Measurements from ENCODE around the gene SYT9.

SYT9 gene

DNA sequence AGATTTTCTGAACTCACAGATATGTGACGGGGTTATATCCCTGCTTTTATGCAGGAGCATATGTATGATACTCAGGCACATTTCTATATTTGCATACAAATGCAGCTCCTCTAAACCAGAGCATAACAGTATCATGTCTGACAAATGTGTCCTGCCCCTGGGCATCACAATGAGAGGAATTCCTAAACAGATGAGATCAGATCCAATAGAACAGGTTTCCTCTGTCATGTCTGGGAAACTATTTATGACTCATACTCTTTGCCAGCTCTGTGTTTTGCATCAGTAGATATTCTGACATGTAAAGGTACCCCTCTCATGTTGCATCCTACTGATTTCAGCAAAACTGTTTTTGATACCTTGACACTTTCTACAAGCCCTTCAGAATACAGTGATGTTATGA, 29.4 kb downstream of the SYT9 start:
- no peak for DNase-seq (ENCODE audit: low spot score)
- in situ Hi-C loops (cut with MboI; ENCODE audit: low pct_unique_long_range_greater_than_20kb, low sequenced_read_pairs, unreplicated experiment): no loop called here

DNA sequence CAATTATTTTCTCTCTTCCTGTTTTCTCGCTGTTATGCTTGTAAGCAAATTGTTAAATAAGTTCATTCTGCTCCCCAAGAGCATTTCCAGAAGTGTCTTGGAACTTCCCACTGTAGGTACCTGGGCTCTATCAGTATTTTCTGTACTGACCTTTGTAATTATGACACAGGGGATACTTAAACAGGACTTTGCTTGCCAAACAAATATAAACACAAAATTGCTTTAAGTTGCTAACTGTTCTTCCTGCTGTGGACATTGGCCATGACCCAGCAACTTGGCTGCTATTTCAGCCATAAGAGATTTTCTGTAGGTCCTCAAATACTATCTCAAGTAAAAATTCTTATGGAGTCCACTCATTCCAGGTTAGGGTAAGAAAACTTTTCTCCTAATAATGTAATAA, 30.1 kb downstream of the SYT9 start:
- in situ Hi-C loops (cut with MboI; ENCODE audit: low pct_unique_long_range_greater_than_20kb, low sequenced_read_pairs, unreplicated experiment): no loop called here
- DNase-seq (ENCODE audit: low spot score): no peak
- TF ChIP-seq, protein P1, sequence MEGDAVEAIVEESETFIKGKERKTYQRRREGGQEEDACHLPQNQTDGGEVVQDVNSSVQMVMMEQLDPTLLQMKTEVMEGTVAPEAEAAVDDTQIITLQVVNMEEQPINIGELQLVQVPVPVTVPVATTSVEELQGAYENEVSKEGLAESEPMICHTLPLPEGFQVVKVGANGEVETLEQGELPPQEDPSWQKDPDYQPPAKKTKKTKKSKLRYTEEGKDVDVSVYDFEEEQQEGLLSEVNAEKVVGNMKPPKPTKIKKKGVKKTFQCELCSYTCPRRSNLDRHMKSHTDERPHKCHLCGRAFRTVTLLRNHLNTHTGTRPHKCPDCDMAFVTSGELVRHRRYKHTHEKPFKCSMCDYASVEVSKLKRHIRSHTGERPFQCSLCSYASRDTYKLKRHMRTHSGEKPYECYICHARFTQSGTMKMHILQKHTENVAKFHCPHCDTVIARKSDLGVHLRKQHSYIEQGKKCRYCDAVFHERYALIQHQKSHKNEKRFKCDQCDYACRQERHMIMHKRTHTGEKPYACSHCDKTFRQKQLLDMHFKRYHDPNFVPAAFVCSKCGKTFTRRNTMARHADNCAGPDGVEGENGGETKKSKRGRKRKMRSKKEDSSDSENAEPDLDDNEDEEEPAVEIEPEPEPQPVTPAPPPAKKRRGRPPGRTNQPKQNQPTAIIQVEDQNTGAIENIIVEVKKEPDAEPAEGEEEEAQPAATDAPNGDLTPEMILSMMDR (IDR thresholded peaks at IDR 0.05; ENCODE audit: extremely low read depth, insufficient read depth, missing control alignments): no peak

More for the DNA sequence above, 29.4 kb downstream of the SYT9 start:
- TF ChIP-seq, protein P1 (IDR thresholded peaks at IDR 0.05; ENCODE audit: extremely low read depth, insufficient read depth, missing control alignments): no peak

DNA sequence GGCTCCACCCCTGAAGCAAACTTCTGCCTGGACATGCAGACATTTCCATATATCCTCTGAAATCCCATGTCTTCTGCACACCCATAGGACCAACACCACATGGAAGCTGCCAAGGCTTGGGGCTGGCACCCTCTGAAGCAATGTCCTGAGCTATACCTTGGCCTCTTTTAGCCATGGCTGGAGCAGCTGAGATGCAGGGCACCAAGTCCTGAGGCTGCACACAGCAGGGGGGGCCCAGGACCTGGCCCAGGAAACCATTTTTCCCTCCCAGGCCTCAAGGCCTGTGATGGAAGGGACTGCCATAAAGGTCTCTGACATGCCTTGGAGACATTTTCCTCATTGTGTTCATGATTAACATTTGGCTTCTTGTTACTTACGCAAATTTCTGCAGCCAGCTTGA, 34.5 kb downstream of the SYT9 start:
- in situ Hi-C loops (cut with MboI; ENCODE audit: low pct_unique_long_range_greater_than_20kb, low sequenced_read_pairs, unreplicated experiment): no loop called here
- TF ChIP-seq, protein P1 (IDR thresholded peaks at IDR 0.05; ENCODE audit: extremely low read depth, insufficient read depth, missing control alignments): no peak
- no peak for DNase-seq (ENCODE audit: low spot score)

DNA sequence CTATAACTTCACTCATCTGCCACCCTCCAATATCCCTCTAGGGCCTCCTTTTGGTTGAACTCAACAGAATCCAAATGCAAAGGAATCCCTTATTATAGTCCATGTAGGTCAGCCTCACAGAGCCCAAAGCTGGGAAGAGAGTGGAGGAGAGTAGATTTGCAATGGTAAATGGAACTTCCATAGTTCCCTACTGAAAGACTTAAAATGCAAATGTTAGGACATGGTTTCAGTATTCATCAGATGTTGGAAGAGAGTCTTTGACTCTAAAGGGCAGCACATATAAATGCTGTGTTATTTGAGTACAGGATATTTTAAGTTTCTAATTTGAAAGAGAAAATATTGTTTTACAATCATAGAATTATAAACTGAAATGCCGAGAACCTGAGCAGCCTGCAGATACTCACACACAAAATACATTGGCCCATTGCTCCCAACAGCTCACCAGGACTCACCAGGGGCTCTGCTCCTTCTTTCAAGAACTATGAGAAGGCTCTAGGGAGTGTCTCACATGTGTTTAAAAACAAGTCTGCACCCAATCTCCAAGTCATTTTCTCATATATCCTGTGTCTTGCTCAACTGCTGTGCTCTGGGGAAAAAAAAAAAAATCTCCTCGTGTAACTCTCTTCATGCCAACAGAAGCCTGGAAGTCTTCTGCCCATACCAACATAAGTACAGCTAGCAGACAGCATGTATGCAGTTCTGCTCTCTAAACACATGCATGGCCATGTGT, 39.6 kb downstream of the SYT9 start:
- TF ChIP-seq, protein P1 (IDR thresholded peaks at IDR 0.05; ENCODE audit: extremely low read depth, insufficient read depth, missing control alignments): no peak
- in situ Hi-C loops (cut with MboI; ENCODE audit: low pct_unique_long_range_greater_than_20kb, low sequenced_read_pairs, unreplicated experiment): no loop called here
- no peak for DNase-seq (ENCODE audit: low spot score)

DNA sequence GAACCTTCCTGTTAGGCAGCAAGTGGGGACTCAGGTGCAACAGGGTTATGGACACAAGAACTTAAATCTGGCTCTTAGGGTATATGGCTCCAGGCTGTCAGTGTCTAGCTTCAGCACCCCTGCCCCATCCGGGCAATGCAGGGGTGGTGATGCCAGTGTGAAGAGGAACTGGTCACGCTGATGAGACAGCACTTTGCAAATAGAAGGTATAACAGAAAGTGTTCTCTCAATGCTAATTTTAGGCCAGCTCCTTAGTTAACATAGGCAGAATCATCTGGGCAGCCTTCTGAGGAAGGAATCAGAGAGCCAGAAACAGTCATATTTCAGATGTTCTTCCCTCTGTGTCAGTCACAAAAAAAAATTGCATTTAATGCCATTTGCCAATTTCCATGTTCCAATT, 41.2 kb downstream of the SYT9 start:
- TF ChIP-seq, protein P1 (IDR thresholded peaks at IDR 0.05; ENCODE audit: extremely low read depth, insufficient read depth, missing control alignments): no peak
- in situ Hi-C loops (cut with MboI; ENCODE audit: low pct_unique_long_range_greater_than_20kb, low sequenced_read_pairs, unreplicated experiment): no loop called here
- DNase-seq (ENCODE audit: low spot score): no peak

DNA sequence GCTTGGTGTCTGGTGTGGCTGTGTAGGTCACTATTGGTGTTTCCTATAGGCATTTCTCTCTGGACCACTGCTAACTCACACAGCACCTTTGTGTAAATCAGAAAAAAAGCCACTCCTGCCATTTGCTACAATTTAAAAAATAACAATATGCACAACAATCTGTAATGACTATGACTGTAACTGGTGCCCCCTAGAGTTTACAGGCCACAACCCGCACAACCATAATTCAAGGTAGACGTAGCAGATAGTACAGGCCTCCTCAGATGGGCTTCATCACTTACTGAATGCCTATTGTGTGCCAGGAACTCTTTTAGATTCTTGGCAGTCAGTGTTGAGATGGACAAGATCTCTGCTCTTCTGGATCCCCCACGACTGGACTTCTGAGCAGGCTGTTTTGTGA, 47.7 kb downstream of the SYT9 start:
- in situ Hi-C loops (cut with MboI; ENCODE audit: low pct_unique_long_range_greater_than_20kb, low sequenced_read_pairs, unreplicated experiment): no loop called here
- no peak for DNase-seq (ENCODE audit: low spot score)
- TF ChIP-seq, protein P1 (IDR thresholded peaks at IDR 0.05; ENCODE audit: extremely low read depth, insufficient read depth, missing control alignments): no peak

Measured in GM13977 (cell line).